Caki2 (cell line): ENCODE measurements around the gene GLYR1. TPM values are rescaled to one million over a fixed set of nuclear protein-coding genes. Genes with fewer than 3 reads are reported as not detected.

Experiments
- DNase-seq: peaks from one replicate; pipeline ENCODE4 v3.0.0-alpha.2; 2015; ENCODE audit warnings: low read depth
- in situ Hi-C: cut with HindIII; loops from 2 replicates; pipeline ENCODE4 v1.10.0; 2016; ENCODE audit warnings: low sequenced_read_pairs, low pct_unique_long_range_greater_than_20kb, mixed read lengths
- total RNA-seq: library from RNA; depleted of rRNA; stranded (reverse); fragments of >200 nt; shearing (Covaris generic); gene quantifications from 2 replicates; pipeline ENCODE4 v1.2.3, GENCODE V29; 2014; ENCODE audit warnings: low replicate concordance; rRNA removed

The GLYR1 gene
- total RNA-seq, 1 experiment from 2014 or later = 65.2 TPM

- no peak for DNase-seq
- in situ Hi-C loops = no loop called here
Measured at GRCh38 chr16:4760221-4760910, 86.7 kb downstream of the GLYR1 start.

- in situ Hi-C loops = no loop called here
- DNase-seq = no peak
Measured at GRCh38 chr16:4755687-4756086, 91.4 kb downstream of the GLYR1 start.

GRCh38 chr16:4754865-4755264, 92.2 kb downstream of the GLYR1 start:
- no peak for DNase-seq
- in situ Hi-C loops = no loop called here

GRCh38 chr16:4753227-4753626, 93.9 kb downstream of the GLYR1 start:
- in situ Hi-C loops = no loop called here
- no peak for DNase-seq

Other genes with a start within 250 kb of the GLYR1 start
- 4.3 and 12.4 TPM in 2 replicates for gene UBALD1, start 232.4 kb downstream of the GLYR1 start, total RNA-seq
- 13.8 and 14.1 TPM in 2 replicates for gene MGRN1, start 222.5 kb downstream of the GLYR1 start, total RNA-seq
- 42.4 and 49.2 TPM in 2 replicates for gene NUDT16L1, start 153.7 kb downstream of the GLYR1 start, total RNA-seq
- 62.5 and 94.9 TPM in 2 replicates for gene ANKS3, start 113.0 kb downstream of the GLYR1 start, total RNA-seq
- gene DNAAF8, start 112.8 kb downstream of the GLYR1 start, total RNA-seq = 5.4 and 6.6 TPM in 2 replicates
- 28.2 and 31.7 TPM in 2 replicates for gene ZNF500, start 80.1 kb downstream of the GLYR1 start, total RNA-seq
- 0.78 TPM in 1 of 2 replicates, not detected in the other for gene SEPTIN12, start 58.9 kb downstream of the GLYR1 start, total RNA-seq
- gene SMIM22, start 51.9 kb downstream of the GLYR1 start, total RNA-seq = not detected in 2 replicates
- gene ROGDI, start 44.7 kb downstream of the GLYR1 start, total RNA-seq = 20.4 and 24.8 TPM in 2 replicates
- gene UBN1, start 193 bp upstream of the GLYR1 start, total RNA-seq = 17.5 and 22.2 TPM in 2 replicates
- 10.2 and 11.5 TPM in 2 replicates for gene PPL, start 89.9 kb upstream of the GLYR1 start, total RNA-seq
- under 0.01 and 0.03 TPM in 2 replicates for gene SEC14L5, start 111.0 kb upstream of the GLYR1 start, total RNA-seq
- gene NAGPA, start 186.6 kb upstream of the GLYR1 start, total RNA-seq = 51.4 and 197 TPM in 2 replicates
- gene C16orf89, start 218.7 kb upstream of the GLYR1 start, total RNA-seq = not detected in 2 replicates
- gene ALG1, start 224.6 kb upstream of the GLYR1 start, total RNA-seq = 39.2 and 40.2 TPM in 2 replicates